WTC11 (cell line): ENCODE results near the gene PSMD4. TPM values are rescaled to one million over a fixed set of nuclear protein-coding genes. Genes with fewer than 3 reads are reported as not detected.

Experiments used
- CBFB ChIP-seq: sonication (generic); formaldehyde crosslinking; IDR thresholded peaks from 2 replicates; pipeline ENCODE4 v1.8.1; 2022; ENCODE audit warnings: mild to moderate bottlenecking, low read depth, missing genetic modification reagents
- CREB1 ChIP-seq: sonication (generic); formaldehyde crosslinking; IDR thresholded peaks from 2 replicates; pipeline ENCODE4 v1.8.0; 2023; ENCODE audit warnings: mild to moderate bottlenecking, missing genetic modification reagents
- ESRRA ChIP-seq: sonication (generic); formaldehyde crosslinking; IDR thresholded peaks from 2 replicates; pipeline ENCODE4 v1.8.1; 2022; ENCODE audit warnings: mild to moderate bottlenecking, missing genetic modification reagents, borderline replicate concordance
- ETV6 ChIP-seq: sonication (generic); formaldehyde crosslinking; IDR thresholded peaks from 2 replicates; pipeline ENCODE4 v1.8.1; 2022; ENCODE audit warnings: mild to moderate bottlenecking, missing genetic modification reagents
- FOXJ3 ChIP-seq: sonication (generic); formaldehyde crosslinking; IDR thresholded peaks from 2 replicates; pipeline ENCODE4 v1.9.0; 2021; ENCODE audit warnings: missing genetic modification reagents, mild to moderate bottlenecking, borderline replicate concordance
- GRHL2 ChIP-seq: fragments of 250-450 bp; sonication (Bioruptor Pico); IDR thresholded peaks from 2 replicates; pipeline ENCODE4 v1.8.0; 2022; ENCODE audit warnings: mild to moderate bottlenecking, moderate library complexity; ENCODE audit not compliant: insufficient replicate concordance, severe bottlenecking
- JAZF1 ChIP-seq: fragments of 250-450 bp; sonication (Bioruptor Pico); IDR thresholded peaks from 2 replicates; pipeline ENCODE4 v1.9.0; 2021; ENCODE audit warnings: moderate library complexity, mild to moderate bottlenecking, inconsistent platforms
- JUN ChIP-seq: sonication (generic); formaldehyde crosslinking; IDR thresholded peaks from 2 replicates; pipeline ENCODE4 v1.8.0; 2023; ENCODE audit warnings: mild to moderate bottlenecking, missing genetic modification reagents
- MXD4 ChIP-seq: fragments of 250-450 bp; sonication (Bioruptor Pico); IDR thresholded peaks from 2 replicates; pipeline ENCODE4 v1.8.0; 2021; ENCODE audit warnings: mild to moderate bottlenecking, moderate library complexity, borderline replicate concordance
- NR1H2 ChIP-seq: sonication (generic); formaldehyde crosslinking; IDR thresholded peaks from 2 replicates; pipeline ENCODE4 v1.9.0; 2021; ENCODE audit warnings: mild to moderate bottlenecking, moderate library complexity, missing genetic modification reagents
- NR3C1 ChIP-seq: sonication (generic); formaldehyde crosslinking; conservative IDR thresholded peaks from 2 replicates; pipeline ENCODE4 v1.8.1; 2023; ENCODE audit warnings: low read depth, mild to moderate bottlenecking, missing genetic modification reagents
- RELA ChIP-seq: sonication (generic); formaldehyde crosslinking; IDR thresholded peaks from 2 replicates; pipeline ENCODE4 v1.8.1; 2022; ENCODE audit warnings: missing genetic modification reagents, mild to moderate bottlenecking, borderline replicate concordance
- SOX15 ChIP-seq: fragments of 250-450 bp; sonication (Bioruptor Pico); IDR thresholded peaks from 2 replicates; pipeline ENCODE4 v1.9.0; 2021; ENCODE audit warnings: mild to moderate bottlenecking
- TEAD1 ChIP-seq: sonication (generic); formaldehyde crosslinking; IDR thresholded peaks from 2 replicates; pipeline ENCODE4 v1.8.0; 2022; ENCODE audit warnings: mild to moderate bottlenecking, missing genetic modification reagents
- TEAD4 ChIP-seq: sonication (generic); formaldehyde crosslinking; IDR thresholded peaks from 2 replicates; pipeline ENCODE4 v1.8.0; 2022; ENCODE audit warnings: mild to moderate bottlenecking, missing genetic modification reagents
- ZNF138 ChIP-seq: sonication (generic); formaldehyde crosslinking; conservative IDR thresholded peaks from 2 replicates; pipeline ENCODE4 v1.8.1; 2022; ENCODE audit warnings: mild to moderate bottlenecking, moderate library complexity, missing genetic modification reagents
- ZNF219 ChIP-seq: sonication (generic); formaldehyde crosslinking; IDR thresholded peaks from 2 replicates; pipeline ENCODE4 v1.8.0; 2023; ENCODE audit warnings: missing genetic modification reagents, mild to moderate bottlenecking, borderline replicate concordance
- ZNF416 ChIP-seq: fragments of 250-450 bp; sonication (Bioruptor Pico); IDR thresholded peaks from 2 replicates; pipeline ENCODE4 v1.9.0; 2021; ENCODE audit warnings: mild to moderate bottlenecking, inconsistent platforms
- total RNA-seq: library from RNA; stranded (reverse); gene quantifications from 3 replicates; pipeline ENCODE4 v1.2.3, GENCODE V29; 2021
- TF ChIP-seq, protein P1 (sequence below): sonication (generic); formaldehyde crosslinking; IDR thresholded peaks from 2 replicates; pipeline ENCODE4 v1.8.1; 2022; ENCODE audit warnings: low read depth, missing genetic modification reagents, borderline replicate concordance
- TF ChIP-seq, protein P2 (sequence below): sonication (generic); formaldehyde crosslinking; IDR thresholded peaks from 2 replicates; pipeline ENCODE4 v1.8.0; 2023; ENCODE audit warnings: missing genetic modification reagents, mild to moderate bottlenecking, borderline replicate concordance
- TF ChIP-seq, protein P3 (sequence below): fragments of 250-450 bp; sonication (Bioruptor Pico); IDR thresholded peaks from 2 replicates; pipeline ENCODE4 v1.9.0; 2021; ENCODE audit warnings: moderate library complexity, mild to moderate bottlenecking, inconsistent platforms, borderline replicate concordance
- TF ChIP-seq, protein P4 (sequence below): sonication (generic); formaldehyde crosslinking; IDR thresholded peaks from 2 replicates; pipeline ENCODE4 v1.8.1; 2023; ENCODE audit warnings: mild to moderate bottlenecking, missing genetic modification reagents
- TF ChIP-seq, protein P5 (sequence below): sonication (generic); formaldehyde crosslinking; IDR thresholded peaks from 2 replicates; pipeline ENCODE4 v1.8.1; 2022; ENCODE audit warnings: mild to moderate bottlenecking, moderate library complexity, missing genetic modification reagents
- TF ChIP-seq, protein P6 (sequence below): sonication (generic); formaldehyde crosslinking; IDR thresholded peaks from 2 replicates; pipeline ENCODE4 v1.8.1; 2023; ENCODE audit warnings: mild to moderate bottlenecking, missing genetic modification reagents, borderline replicate concordance
- TF ChIP-seq, protein P7 (sequence below): sonication (generic); formaldehyde crosslinking; IDR thresholded peaks from 2 replicates; pipeline ENCODE4 v1.8.0; 2022; ENCODE audit warnings: mild to moderate bottlenecking, missing genetic modification reagents

Gene PSMD4
- total RNA-seq, 1 experiment from 2014 or later = 202 TPM

DNA sequence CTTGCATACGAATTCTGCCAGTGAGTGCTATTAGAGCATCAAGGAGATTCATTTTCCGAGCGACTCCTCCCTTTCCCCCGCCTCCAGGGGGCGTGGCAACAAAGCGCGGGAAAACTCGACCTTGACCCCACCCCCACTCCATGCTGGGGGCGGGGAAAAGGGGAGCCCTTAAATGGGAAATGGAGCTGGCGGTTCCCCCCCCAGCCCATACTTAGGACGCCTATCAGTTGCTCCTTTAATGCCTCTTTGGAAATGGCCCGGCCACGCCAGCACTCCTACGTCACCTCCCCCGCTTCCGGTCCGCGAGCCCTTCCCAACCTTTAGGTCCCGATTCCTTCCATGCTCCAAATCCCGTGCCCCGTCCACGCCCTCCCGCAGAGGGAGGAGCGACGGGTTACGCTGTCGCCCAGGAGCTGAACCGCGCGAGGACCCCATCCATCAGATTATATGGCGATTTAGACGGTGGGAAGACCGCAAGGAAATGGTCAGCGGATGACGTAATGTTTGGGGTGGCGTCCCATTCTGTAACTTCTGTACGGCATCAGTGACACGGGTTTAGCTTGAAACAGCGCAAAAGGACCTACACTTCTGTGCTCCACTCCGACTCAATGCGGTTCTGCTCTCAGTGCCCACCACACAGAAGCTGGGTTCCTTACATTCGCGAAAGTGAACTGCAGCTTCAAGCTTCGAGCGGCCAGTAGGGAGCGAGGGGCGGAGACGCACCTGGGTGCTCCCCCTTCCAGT lies 26.9 kb downstream of the PSMD4 start (continued):
- TF ChIP-seq, protein P1, sequence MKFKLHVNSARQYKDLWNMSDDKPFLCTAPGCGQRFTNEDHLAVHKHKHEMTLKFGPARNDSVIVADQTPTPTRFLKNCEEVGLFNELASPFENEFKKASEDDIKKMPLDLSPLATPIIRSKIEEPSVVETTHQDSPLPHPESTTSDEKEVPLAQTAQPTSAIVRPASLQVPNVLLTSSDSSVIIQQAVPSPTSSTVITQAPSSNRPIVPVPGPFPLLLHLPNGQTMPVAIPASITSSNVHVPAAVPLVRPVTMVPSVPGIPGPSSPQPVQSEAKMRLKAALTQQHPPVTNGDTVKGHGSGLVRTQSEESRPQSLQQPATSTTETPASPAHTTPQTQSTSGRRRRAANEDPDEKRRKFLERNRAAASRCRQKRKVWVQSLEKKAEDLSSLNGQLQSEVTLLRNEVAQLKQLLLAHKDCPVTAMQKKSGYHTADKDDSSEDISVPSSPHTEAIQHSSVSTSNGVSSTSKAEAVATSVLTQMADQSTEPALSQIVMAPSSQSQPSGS = no peak
- TF ChIP-seq TEAD4 (CRISPR knock-in tag) (0 out of 2 replicates have a peak, but pooled peaks have one; percentile 36), JAZF1 (CRISPR knock-in tag) (no peak), ETV6 (peak; percentile 66; the same call in 1 of the 2 replicates), GRHL2 (CRISPR knock-in tag) (no peak), SOX15 (CRISPR knock-in tag) (0 out of 2 replicates have a peak, but pooled peaks have one; percentile 69), MXD4 (CRISPR knock-in tag) (no peak), ESRRA (no peak), TEAD1 (0 out of 2 replicates have a peak, but pooled peaks have one; percentile 50), RELA (CRISPR knock-in tag) (no peak), JUN (0 out of 2 replicates have a peak, but pooled peaks have one; percentile 39), CREB1 (CRISPR knock-in tag) (no peak), NR3C1 (no peak), CBFB (CRISPR knock-in tag) (no peak), ZNF219 (CRISPR knock-in tag) (no peak), ZNF416 (no peak), ZNF138 (CRISPR knock-in tag) (no peak), NR1H2 (CRISPR knock-in tag) (no peak), FOXJ3 (CRISPR knock-in tag) (no peak)
- TF ChIP-seq, protein P2, sequence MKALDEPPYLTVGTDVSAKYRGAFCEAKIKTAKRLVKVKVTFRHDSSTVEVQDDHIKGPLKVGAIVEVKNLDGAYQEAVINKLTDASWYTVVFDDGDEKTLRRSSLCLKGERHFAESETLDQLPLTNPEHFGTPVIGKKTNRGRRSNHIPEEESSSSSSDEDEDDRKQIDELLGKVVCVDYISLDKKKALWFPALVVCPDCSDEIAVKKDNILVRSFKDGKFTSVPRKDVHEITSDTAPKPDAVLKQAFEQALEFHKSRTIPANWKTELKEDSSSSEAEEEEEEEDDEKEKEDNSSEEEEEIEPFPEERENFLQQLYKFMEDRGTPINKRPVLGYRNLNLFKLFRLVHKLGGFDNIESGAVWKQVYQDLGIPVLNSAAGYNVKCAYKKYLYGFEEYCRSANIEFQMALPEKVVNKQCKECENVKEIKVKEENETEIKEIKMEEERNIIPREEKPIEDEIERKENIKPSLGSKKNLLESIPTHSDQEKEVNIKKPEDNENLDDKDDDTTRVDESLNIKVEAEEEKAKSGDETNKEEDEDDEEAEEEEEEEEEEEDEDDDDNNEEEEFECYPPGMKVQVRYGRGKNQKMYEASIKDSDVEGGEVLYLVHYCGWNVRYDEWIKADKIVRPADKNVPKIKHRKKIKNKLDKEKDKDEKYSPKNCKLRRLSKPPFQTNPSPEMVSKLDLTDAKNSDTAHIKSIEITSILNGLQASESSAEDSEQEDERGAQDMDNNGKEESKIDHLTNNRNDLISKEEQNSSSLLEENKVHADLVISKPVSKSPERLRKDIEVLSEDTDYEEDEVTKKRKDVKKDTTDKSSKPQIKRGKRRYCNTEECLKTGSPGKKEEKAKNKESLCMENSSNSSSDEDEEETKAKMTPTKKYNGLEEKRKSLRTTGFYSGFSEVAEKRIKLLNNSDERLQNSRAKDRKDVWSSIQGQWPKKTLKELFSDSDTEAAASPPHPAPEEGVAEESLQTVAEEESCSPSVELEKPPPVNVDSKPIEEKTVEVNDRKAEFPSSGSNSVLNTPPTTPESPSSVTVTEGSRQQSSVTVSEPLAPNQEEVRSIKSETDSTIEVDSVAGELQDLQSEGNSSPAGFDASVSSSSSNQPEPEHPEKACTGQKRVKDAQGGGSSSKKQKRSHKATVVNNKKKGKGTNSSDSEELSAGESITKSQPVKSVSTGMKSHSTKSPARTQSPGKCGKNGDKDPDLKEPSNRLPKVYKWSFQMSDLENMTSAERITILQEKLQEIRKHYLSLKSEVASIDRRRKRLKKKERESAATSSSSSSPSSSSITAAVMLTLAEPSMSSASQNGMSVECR = peak; percentile 66; the same call in 1 of the 2 replicates
- TF ChIP-seq, protein P3, sequence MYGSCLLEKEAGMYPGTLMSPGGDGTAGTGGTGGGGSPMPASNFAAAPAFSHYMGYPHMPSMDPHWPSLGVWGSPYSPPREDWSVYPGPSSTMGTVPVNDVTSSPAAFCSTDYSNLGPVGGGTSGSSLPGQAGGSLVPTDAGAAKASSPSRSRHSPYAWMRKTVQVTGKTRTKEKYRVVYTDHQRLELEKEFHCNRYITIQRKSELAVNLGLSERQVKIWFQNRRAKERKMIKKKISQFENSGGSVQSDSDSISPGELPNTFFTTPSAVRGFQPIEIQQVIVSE (CRISPR knock-in tag) = no peak
- TF ChIP-seq, protein P4, sequence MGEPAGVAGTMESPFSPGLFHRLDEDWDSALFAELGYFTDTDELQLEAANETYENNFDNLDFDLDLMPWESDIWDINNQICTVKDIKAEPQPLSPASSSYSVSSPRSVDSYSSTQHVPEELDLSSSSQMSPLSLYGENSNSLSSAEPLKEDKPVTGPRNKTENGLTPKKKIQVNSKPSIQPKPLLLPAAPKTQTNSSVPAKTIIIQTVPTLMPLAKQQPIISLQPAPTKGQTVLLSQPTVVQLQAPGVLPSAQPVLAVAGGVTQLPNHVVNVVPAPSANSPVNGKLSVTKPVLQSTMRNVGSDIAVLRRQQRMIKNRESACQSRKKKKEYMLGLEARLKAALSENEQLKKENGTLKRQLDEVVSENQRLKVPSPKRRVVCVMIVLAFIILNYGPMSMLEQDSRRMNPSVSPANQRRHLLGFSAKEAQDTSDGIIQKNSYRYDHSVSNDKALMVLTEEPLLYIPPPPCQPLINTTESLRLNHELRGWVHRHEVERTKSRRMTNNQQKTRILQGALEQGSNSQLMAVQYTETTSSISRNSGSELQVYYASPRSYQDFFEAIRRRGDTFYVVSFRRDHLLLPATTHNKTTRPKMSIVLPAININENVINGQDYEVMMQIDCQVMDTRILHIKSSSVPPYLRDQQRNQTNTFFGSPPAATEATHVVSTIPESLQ (CRISPR knock-in tag) = no peak
- TF ChIP-seq, protein P5, sequence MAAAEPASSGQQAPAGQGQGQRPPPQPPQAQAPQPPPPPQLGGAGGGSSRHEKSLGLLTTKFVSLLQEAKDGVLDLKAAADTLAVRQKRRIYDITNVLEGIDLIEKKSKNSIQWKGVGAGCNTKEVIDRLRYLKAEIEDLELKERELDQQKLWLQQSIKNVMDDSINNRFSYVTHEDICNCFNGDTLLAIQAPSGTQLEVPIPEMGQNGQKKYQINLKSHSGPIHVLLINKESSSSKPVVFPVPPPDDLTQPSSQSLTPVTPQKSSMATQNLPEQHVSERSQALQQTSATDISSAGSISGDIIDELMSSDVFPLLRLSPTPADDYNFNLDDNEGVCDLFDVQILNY (CRISPR knock-in tag) = peak; percentile 89
- TF ChIP-seq, protein P6, sequence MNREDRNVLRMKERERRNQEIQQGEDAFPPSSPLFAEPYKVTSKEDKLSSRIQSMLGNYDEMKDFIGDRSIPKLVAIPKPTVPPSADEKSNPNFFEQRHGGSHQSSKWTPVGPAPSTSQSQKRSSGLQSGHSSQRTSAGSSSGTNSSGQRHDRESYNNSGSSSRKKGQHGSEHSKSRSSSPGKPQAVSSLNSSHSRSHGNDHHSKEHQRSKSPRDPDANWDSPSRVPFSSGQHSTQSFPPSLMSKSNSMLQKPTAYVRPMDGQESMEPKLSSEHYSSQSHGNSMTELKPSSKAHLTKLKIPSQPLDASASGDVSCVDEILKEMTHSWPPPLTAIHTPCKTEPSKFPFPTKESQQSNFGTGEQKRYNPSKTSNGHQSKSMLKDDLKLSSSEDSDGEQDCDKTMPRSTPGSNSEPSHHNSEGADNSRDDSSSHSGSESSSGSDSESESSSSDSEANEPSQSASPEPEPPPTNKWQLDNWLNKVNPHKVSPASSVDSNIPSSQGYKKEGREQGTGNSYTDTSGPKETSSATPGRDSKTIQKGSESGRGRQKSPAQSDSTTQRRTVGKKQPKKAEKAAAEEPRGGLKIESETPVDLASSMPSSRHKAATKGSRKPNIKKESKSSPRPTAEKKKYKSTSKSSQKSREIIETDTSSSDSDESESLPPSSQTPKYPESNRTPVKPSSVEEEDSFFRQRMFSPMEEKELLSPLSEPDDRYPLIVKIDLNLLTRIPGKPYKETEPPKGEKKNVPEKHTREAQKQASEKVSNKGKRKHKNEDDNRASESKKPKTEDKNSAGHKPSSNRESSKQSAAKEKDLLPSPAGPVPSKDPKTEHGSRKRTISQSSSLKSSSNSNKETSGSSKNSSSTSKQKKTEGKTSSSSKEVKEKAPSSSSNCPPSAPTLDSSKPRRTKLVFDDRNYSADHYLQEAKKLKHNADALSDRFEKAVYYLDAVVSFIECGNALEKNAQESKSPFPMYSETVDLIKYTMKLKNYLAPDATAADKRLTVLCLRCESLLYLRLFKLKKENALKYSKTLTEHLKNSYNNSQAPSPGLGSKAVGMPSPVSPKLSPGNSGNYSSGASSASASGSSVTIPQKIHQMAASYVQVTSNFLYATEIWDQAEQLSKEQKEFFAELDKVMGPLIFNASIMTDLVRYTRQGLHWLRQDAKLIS (CRISPR knock-in tag) = peak; percentile 38; the same call in 1 of the 2 replicates
- TF ChIP-seq, protein P7, sequence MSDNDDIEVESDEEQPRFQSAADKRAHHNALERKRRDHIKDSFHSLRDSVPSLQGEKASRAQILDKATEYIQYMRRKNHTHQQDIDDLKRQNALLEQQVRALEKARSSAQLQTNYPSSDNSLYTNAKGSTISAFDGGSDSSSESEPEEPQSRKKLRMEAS (CRISPR knock-in tag) = peak; percentile 82
